C4-2B (cell line): ENCODE measurements around the gene ANKRD33B.

Source experiments
- CTCF ChIP-seq: fragments of 450-650 bp; conservative IDR thresholded peaks from 2 replicates; pipeline ENCODE4 v1.5.1; 2017; ENCODE audit warnings: mild to moderate bottlenecking
- ZFX ChIP-seq: fragments of 450-650 bp; IDR thresholded peaks from 2 replicates; pipeline ENCODE4 v1.6.1; 2017

GRCh38 chr5:10555277-10555684 is 8.6 kb upstream of the ANKRD33B start:
- TF ChIP-seq CTCF (no peak), ZFX (no peak)
